WTC11 (cell line): ENCODE results near the gene GRAMD2A. TPM values are rescaled to one million over a fixed set of nuclear protein-coding genes. Genes with fewer than 3 reads are reported as not detected.

Source experiments
- ATAC-seq: fragments of 200-7000 bp; cut with Tn5 transposase; 2 replicates; pipeline ENCODE4 v1.10.0; 2021; ENCODE audit warnings: mild to moderate bottlenecking, moderate library complexity
- CTCF ChIA-PET: fragments of 300-600 bp; sonication (Branson Sonifier 250); formaldehyde crosslinking; loops from one replicate; lab custom pipeline; 2021; ENCODE audit warnings: antibody characterized with exemption; lab: Charles Lee
- POLR2A ChIA-PET: fragments of 350-600 bp; sonication (Branson Sonifier 250); formaldehyde crosslinking; loops from one replicate; lab custom pipeline; 2021; ENCODE audit warnings: antibody characterized with exemption; lab: Charles Lee
- DNase-seq: peaks from one replicate; pipeline ENCODE4 v3.0.0; 2021; ENCODE audit warnings: low spot score
- H3K27ac Mint-ChIP-seq: 2 replicates; pipeline ENCODE4 v1.8.0; 2021; ENCODE audit warnings: mixed read lengths
- H3K27me3 Mint-ChIP-seq: 2 replicates; pipeline ENCODE4 v1.8.0; 2021; ENCODE audit warnings: low read depth, mild to moderate bottlenecking, moderate library complexity, mixed read lengths
- H3K36me3 Mint-ChIP-seq: 2 replicates; pipeline ENCODE4 v1.8.0; 2021; ENCODE audit warnings: mixed read lengths
- H3K4me1 Mint-ChIP-seq: 2 replicates; pipeline ENCODE4 v1.8.0; 2022; ENCODE audit warnings: mixed read lengths
- H3K4me3 Mint-ChIP-seq: 2 replicates; pipeline ENCODE4 v1.8.0; 2021; ENCODE audit warnings: mild to moderate bottlenecking, moderate library complexity, mixed read lengths
- H3K9me3 Mint-ChIP-seq: 2 replicates; pipeline ENCODE4 v1.8.0; 2021; ENCODE audit warnings: mixed read lengths
- ESRRA ChIP-seq: sonication (generic); formaldehyde crosslinking; IDR thresholded peaks from 2 replicates; pipeline ENCODE4 v1.8.1; 2022; ENCODE audit warnings: mild to moderate bottlenecking, missing genetic modification reagents, borderline replicate concordance
- KAT7 ChIP-seq: sonication (generic); formaldehyde crosslinking; IDR thresholded peaks from 2 replicates; pipeline ENCODE4 v1.8.1; 2023; ENCODE audit warnings: missing genetic modification reagents, mild to moderate bottlenecking, borderline replicate concordance
- NR3C1 ChIP-seq: sonication (generic); formaldehyde crosslinking; conservative IDR thresholded peaks from 2 replicates; pipeline ENCODE4 v1.8.1; 2023; ENCODE audit warnings: low read depth, mild to moderate bottlenecking, missing genetic modification reagents
- RELA ChIP-seq: sonication (generic); formaldehyde crosslinking; IDR thresholded peaks from 2 replicates; pipeline ENCODE4 v1.8.1; 2022; ENCODE audit warnings: missing genetic modification reagents, mild to moderate bottlenecking, borderline replicate concordance
- SOX15 ChIP-seq: fragments of 250-450 bp; sonication (Bioruptor Pico); IDR thresholded peaks from 2 replicates; pipeline ENCODE4 v1.9.0; 2021; ENCODE audit warnings: mild to moderate bottlenecking
- ZNF121 ChIP-seq: sonication (generic); formaldehyde crosslinking; IDR thresholded peaks from 2 replicates; pipeline ENCODE4 v1.8.0; 2023; ENCODE audit warnings: missing genetic modification reagents
- ZNF263 ChIP-seq: sonication (generic); formaldehyde crosslinking; IDR thresholded peaks from 2 replicates; pipeline ENCODE4 v1.8.1; 2022; ENCODE audit warnings: low read depth, mild to moderate bottlenecking, moderate library complexity, missing genetic modification reagents
- ZNF317 ChIP-seq: sonication (generic); formaldehyde crosslinking; IDR thresholded peaks from 2 replicates; pipeline ENCODE4 v1.8.1; 2023; ENCODE audit warnings: low read depth, mild to moderate bottlenecking, moderate library complexity, missing genetic modification reagents, borderline replicate concordance
- total RNA-seq: library from RNA; stranded (reverse); gene quantifications from 3 replicates; pipeline ENCODE4 v1.2.3, GENCODE V29; 2021
- TF ChIP-seq, protein P1 (sequence below): sonication (generic); formaldehyde crosslinking; IDR thresholded peaks from 2 replicates; pipeline ENCODE4 v1.8.0; 2023; ENCODE audit warnings: missing genetic modification reagents, mild to moderate bottlenecking, borderline replicate concordance
- TF ChIP-seq, protein P2 (sequence below): sonication (generic); formaldehyde crosslinking; IDR thresholded peaks from 2 replicates; pipeline ENCODE4 v1.8.1; 2023; ENCODE audit warnings: mild to moderate bottlenecking, missing genetic modification reagents, borderline replicate concordance
- TF ChIP-seq, protein P3 (sequence below): fragments of 250-450 bp; sonication (Bioruptor Pico); IDR thresholded peaks from 2 replicates; pipeline ENCODE4 v1.8.0; 2021; ENCODE audit warnings: mild to moderate bottlenecking
- TF ChIP-seq, protein P4 (sequence below): sonication (generic); formaldehyde crosslinking; conservative IDR thresholded peaks from 2 replicates; pipeline ENCODE4 v1.8.1; 2022; ENCODE audit warnings: mild to moderate bottlenecking, missing genetic modification reagents
- TF ChIP-seq, protein P5 (sequence below): sonication (generic); formaldehyde crosslinking; IDR thresholded peaks from 2 replicates; pipeline ENCODE4 v1.8.1; 2022; ENCODE audit warnings: mild to moderate bottlenecking, moderate library complexity, missing genetic modification reagents
- TF ChIP-seq, protein P6 (sequence below): sonication (generic); formaldehyde crosslinking; IDR thresholded peaks from 2 replicates; pipeline ENCODE4 v1.8.0; 2023; ENCODE audit warnings: missing genetic modification reagents
- TF ChIP-seq, protein P7 (sequence below): sonication (generic); formaldehyde crosslinking; conservative IDR thresholded peaks from 2 replicates; pipeline ENCODE4 v1.8.1; 2023; ENCODE audit warnings: mild to moderate bottlenecking, low read depth, missing genetic modification reagents, moderate library complexity

The GRAMD2A gene
- total RNA-seq, 1 experiment from 2014 or later = 1.9 TPM

DNA sequence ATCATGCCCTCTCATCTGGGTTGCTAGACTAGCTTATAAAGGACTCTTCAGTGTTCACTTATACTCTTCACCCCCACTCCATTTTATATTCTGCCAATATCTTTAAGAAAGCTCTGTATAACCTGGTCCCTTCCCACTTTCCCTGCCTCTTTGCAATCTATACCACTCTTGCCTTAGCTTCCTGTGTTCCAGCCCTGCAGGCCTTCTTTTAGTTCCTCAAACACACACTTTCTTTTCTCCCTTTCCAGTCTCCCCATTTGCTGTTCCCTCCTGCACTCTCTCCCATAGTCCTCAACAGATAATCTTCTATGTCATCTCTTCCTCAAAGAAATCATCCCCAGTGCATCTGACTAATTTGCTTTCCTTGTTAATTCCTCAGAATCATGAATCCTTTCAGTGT lies 50.7 kb downstream of the GRAMD2A start:
- Mint-ChIP-seq H3K9me3 (peaks cover 4% of the 10 kb centered on the region; the same call in 1 of the 2 replicates), H3K27ac (no peak overlapping the region), H3K4me1 (no peaks in the 10 kb centered on the region), H3K27me3 (no peaks in the 10 kb centered on the region; the same call in 1 of the 2 replicates), H3K4me3 (no peak overlapping the region), H3K36me3 (no peaks in the 10 kb centered on the region)
- TF ChIP-seq, protein P1, sequence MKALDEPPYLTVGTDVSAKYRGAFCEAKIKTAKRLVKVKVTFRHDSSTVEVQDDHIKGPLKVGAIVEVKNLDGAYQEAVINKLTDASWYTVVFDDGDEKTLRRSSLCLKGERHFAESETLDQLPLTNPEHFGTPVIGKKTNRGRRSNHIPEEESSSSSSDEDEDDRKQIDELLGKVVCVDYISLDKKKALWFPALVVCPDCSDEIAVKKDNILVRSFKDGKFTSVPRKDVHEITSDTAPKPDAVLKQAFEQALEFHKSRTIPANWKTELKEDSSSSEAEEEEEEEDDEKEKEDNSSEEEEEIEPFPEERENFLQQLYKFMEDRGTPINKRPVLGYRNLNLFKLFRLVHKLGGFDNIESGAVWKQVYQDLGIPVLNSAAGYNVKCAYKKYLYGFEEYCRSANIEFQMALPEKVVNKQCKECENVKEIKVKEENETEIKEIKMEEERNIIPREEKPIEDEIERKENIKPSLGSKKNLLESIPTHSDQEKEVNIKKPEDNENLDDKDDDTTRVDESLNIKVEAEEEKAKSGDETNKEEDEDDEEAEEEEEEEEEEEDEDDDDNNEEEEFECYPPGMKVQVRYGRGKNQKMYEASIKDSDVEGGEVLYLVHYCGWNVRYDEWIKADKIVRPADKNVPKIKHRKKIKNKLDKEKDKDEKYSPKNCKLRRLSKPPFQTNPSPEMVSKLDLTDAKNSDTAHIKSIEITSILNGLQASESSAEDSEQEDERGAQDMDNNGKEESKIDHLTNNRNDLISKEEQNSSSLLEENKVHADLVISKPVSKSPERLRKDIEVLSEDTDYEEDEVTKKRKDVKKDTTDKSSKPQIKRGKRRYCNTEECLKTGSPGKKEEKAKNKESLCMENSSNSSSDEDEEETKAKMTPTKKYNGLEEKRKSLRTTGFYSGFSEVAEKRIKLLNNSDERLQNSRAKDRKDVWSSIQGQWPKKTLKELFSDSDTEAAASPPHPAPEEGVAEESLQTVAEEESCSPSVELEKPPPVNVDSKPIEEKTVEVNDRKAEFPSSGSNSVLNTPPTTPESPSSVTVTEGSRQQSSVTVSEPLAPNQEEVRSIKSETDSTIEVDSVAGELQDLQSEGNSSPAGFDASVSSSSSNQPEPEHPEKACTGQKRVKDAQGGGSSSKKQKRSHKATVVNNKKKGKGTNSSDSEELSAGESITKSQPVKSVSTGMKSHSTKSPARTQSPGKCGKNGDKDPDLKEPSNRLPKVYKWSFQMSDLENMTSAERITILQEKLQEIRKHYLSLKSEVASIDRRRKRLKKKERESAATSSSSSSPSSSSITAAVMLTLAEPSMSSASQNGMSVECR (CRISPR knock-in tag) = no peak
- TF ChIP-seq, protein P2, sequence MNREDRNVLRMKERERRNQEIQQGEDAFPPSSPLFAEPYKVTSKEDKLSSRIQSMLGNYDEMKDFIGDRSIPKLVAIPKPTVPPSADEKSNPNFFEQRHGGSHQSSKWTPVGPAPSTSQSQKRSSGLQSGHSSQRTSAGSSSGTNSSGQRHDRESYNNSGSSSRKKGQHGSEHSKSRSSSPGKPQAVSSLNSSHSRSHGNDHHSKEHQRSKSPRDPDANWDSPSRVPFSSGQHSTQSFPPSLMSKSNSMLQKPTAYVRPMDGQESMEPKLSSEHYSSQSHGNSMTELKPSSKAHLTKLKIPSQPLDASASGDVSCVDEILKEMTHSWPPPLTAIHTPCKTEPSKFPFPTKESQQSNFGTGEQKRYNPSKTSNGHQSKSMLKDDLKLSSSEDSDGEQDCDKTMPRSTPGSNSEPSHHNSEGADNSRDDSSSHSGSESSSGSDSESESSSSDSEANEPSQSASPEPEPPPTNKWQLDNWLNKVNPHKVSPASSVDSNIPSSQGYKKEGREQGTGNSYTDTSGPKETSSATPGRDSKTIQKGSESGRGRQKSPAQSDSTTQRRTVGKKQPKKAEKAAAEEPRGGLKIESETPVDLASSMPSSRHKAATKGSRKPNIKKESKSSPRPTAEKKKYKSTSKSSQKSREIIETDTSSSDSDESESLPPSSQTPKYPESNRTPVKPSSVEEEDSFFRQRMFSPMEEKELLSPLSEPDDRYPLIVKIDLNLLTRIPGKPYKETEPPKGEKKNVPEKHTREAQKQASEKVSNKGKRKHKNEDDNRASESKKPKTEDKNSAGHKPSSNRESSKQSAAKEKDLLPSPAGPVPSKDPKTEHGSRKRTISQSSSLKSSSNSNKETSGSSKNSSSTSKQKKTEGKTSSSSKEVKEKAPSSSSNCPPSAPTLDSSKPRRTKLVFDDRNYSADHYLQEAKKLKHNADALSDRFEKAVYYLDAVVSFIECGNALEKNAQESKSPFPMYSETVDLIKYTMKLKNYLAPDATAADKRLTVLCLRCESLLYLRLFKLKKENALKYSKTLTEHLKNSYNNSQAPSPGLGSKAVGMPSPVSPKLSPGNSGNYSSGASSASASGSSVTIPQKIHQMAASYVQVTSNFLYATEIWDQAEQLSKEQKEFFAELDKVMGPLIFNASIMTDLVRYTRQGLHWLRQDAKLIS (CRISPR knock-in tag) = no peak
- TF ChIP-seq ZNF263 (CRISPR knock-in tag) (no peak), SOX15 (no peak), ZNF317 (no peak)
- TF ChIP-seq, protein P3, sequence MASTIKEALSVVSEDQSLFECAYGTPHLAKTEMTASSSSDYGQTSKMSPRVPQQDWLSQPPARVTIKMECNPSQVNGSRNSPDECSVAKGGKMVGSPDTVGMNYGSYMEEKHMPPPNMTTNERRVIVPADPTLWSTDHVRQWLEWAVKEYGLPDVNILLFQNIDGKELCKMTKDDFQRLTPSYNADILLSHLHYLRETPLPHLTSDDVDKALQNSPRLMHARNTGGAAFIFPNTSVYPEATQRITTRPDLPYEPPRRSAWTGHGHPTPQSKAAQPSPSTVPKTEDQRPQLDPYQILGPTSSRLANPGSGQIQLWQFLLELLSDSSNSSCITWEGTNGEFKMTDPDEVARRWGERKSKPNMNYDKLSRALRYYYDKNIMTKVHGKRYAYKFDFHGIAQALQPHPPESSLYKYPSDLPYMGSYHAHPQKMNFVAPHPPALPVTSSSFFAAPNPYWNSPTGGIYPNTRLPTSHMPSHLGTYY (CRISPR knock-in tag) = no peak
- TF ChIP-seq, protein P4, sequence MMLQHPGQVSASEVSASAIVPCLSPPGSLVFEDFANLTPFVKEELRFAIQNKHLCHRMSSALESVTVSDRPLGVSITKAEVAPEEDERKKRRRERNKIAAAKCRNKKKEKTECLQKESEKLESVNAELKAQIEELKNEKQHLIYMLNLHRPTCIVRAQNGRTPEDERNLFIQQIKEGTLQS (CRISPR knock-in tag) = no peak
- TF ChIP-seq, protein P5, sequence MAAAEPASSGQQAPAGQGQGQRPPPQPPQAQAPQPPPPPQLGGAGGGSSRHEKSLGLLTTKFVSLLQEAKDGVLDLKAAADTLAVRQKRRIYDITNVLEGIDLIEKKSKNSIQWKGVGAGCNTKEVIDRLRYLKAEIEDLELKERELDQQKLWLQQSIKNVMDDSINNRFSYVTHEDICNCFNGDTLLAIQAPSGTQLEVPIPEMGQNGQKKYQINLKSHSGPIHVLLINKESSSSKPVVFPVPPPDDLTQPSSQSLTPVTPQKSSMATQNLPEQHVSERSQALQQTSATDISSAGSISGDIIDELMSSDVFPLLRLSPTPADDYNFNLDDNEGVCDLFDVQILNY = no peak
- no peak for ATAC-seq
- POLR2A ChIA-PET = no interaction called here
- CTCF ChIA-PET = interaction anchor here (0.7 to 0.8 kb wide), 2 partner anchors 9 to 80 kb away, joined by 3 to 4 read pairs; no protein-coding TSS in a partner anchor
- no peak for DNase-seq

DNA sequence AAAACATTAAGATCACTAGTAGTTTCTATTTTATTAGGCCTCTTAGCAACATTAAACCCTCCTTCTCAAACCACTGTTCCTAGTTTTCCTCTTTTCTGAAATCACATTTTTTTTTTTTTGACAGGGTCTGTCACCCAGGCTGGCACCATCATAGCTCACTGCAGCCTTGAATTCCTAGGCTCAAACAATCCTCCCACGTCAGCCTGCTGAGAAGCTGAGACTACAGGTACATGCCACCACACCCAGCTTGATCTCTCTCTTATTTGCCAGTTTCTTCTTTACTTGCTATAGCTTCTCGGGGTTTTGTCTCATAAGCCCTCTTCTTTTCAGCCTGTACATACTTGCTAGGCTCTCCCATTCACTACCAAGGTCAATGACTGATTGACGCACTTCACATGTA lies 51.4 kb downstream of the GRAMD2A start:
- Mint-ChIP-seq H3K4me1 (no peaks in the 10 kb centered on the region), H3K9me3 (peaks cover 4% of the 10 kb centered on the region; the same call in 1 of the 2 replicates), H3K27me3 (no peaks in the 10 kb centered on the region; the same call in 1 of the 2 replicates), H3K4me3 (no peak overlapping the region), H3K27ac (no peak overlapping the region), H3K36me3 (no peaks in the 10 kb centered on the region)
- DNase-seq (no peak), ATAC-seq (no peak)
- ChIA-PET POLR2A (no interaction called here), CTCF (interaction anchor here (0.7 to 1.9 kb wide), 2 partner anchors 10 to 80 kb away, joined by 3 to 5 read pairs; no protein-coding TSS in a partner anchor)
- TF ChIP-seq ZNF121 (no peak), NR3C1 (CRISPR knock-in tag) (no peak), RELA (no peak), KAT7 (CRISPR knock-in tag) (no peak), ESRRA (no peak)
- TF ChIP-seq, protein P2 (CRISPR knock-in tag) = no peak
- TF ChIP-seq, protein P6, sequence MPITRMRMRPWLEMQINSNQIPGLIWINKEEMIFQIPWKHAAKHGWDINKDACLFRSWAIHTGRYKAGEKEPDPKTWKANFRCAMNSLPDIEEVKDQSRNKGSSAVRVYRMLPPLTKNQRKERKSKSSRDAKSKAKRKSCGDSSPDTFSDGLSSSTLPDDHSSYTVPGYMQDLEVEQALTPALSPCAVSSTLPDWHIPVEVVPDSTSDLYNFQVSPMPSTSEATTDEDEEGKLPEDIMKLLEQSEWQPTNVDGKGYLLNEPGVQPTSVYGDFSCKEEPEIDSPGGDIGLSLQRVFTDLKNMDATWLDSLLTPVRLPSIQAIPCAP (CRISPR knock-in tag) = no peak
- TF ChIP-seq, protein P7, sequence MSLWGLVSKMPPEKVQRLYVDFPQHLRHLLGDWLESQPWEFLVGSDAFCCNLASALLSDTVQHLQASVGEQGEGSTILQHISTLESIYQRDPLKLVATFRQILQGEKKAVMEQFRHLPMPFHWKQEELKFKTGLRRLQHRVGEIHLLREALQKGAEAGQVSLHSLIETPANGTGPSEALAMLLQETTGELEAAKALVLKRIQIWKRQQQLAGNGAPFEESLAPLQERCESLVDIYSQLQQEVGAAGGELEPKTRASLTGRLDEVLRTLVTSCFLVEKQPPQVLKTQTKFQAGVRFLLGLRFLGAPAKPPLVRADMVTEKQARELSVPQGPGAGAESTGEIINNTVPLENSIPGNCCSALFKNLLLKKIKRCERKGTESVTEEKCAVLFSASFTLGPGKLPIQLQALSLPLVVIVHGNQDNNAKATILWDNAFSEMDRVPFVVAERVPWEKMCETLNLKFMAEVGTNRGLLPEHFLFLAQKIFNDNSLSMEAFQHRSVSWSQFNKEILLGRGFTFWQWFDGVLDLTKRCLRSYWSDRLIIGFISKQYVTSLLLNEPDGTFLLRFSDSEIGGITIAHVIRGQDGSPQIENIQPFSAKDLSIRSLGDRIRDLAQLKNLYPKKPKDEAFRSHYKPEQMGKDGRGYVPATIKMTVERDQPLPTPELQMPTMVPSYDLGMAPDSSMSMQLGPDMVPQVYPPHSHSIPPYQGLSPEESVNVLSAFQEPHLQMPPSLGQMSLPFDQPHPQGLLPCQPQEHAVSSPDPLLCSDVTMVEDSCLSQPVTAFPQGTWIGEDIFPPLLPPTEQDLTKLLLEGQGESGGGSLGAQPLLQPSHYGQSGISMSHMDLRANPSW (CRISPR knock-in tag) = no peak
